ENCODE measurements around the gene MYO18A. TPM values are rescaled to one million over a fixed set of nuclear protein-coding genes. Genes with fewer than 3 reads are reported as not detected.

Gene MYO18A
- total RNA-seq, 1 donor from 2014 or later, result 59.5 TPM

GRCh38 chr17:29057361-29057760 lies 122.8 kb downstream of the MYO18A start:
- DNase-seq (no peak), ATAC-seq (no peak)
- Histone ChIP-seq H3K36me3 (no peaks in the 10 kb centered on the region), H3K9me3 (no peaks in the 10 kb centered on the region), H3K4me3 (no peak overlapping the region), H3K4me1 (no peaks in the 10 kb centered on the region), H3K27me3 (ENCODE audit: low read depth) (no peaks in the 10 kb centered on the region), H3K27ac (no peak overlapping the region)
- TF ChIP-seq CTCF (IDR thresholded peaks at IDR 0.05), result no peak
- intact Hi-C loops (cut with DNase I), result no loop called here

- DNase-seq (no peak), ATAC-seq (no peak)
- H3K4me1 ChIP-seq, result no peaks in the 10 kb centered on the region
- no peak overlapping the region for H3K27ac ChIP-seq
- no peaks in the 10 kb centered on the region for H3K36me3 ChIP-seq
- intact Hi-C loops (cut with DNase I), result no loop called here
- no peaks in the 10 kb centered on the region for H3K27me3 ChIP-seq (ENCODE audit: low read depth)
- no peak overlapping the region for H3K4me3 ChIP-seq
- H3K9me3 ChIP-seq, result no peaks in the 10 kb centered on the region
- no peak for TF ChIP-seq CTCF (IDR thresholded peaks at IDR 0.05)
Measured at GRCh38 chr17:29054835-29055234, 125.4 kb downstream of the MYO18A start.

DNA sequence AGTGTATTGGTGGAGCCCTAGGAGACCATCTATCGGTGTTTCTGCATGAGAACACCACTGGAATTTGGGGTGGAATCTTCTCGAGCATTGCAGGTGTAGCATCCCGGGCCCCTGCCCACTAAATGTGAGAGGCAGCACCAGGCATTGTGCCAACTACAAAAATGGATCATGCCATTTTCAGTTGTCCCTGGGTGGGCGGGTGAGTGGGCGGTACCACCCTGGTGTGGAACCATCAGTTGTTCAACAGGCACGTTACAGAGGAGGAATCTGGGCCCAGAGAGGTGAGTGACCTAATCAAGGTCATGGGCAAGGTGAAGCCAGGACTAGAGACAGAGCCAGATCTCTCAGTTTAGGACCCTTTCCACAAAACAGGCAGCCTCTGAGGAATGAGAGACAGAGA lies 128.5 kb downstream of the MYO18A start:
- ATAC-seq (no peak), DNase-seq (no peak)
- H3K4me3 ChIP-seq, result no peak overlapping the region
- no peaks in the 10 kb centered on the region for H3K27me3 ChIP-seq (ENCODE audit: low read depth)
- H3K27ac ChIP-seq, result no peak overlapping the region
- no peaks in the 10 kb centered on the region for H3K36me3 ChIP-seq
- H3K4me1 ChIP-seq, result no peaks in the 10 kb centered on the region
- no peaks in the 10 kb centered on the region for H3K9me3 ChIP-seq
- TF ChIP-seq CTCF (IDR thresholded peaks at IDR 0.05), result no peak
- intact Hi-C loops (cut with DNase I), result no loop called here

GRCh38 chr17:29051194-29051593 lies 129.0 kb downstream of the MYO18A start:
- H3K4me3 ChIP-seq, result no peak overlapping the region
- no peak overlapping the region for H3K27ac ChIP-seq
- no peak for ATAC-seq

GRCh38 chr17:29050176-29050575 lies 130.0 kb downstream of the MYO18A start:
- TF ChIP-seq CTCF (IDR thresholded peaks at IDR 0.05), result no peak
- intact Hi-C loops (cut with DNase I), result no loop called here
- no peak for DNase-seq
- no peak overlapping the region for H3K4me3 ChIP-seq
- H3K27ac ChIP-seq, result no peak overlapping the region
- H3K4me1 ChIP-seq, result peaks cover 6% of the 10 kb centered on the region
- no peak for ATAC-seq
- H3K36me3 ChIP-seq, result no peaks in the 10 kb centered on the region
- H3K9me3 ChIP-seq, result no peaks in the 10 kb centered on the region
- no peaks in the 10 kb centered on the region for H3K27me3 ChIP-seq (ENCODE audit: low read depth)

More at GRCh38 chr17:29051194-29051593, 129.0 kb downstream of the MYO18A start:
- TF ChIP-seq CTCF (IDR thresholded peaks at IDR 0.05), result no peak
- no peaks in the 10 kb centered on the region for H3K27me3 ChIP-seq (ENCODE audit: low read depth)
- no peaks in the 10 kb centered on the region for H3K9me3 ChIP-seq
- no peak for DNase-seq
- intact Hi-C loops (cut with DNase I), result no loop called here
- no peaks in the 10 kb centered on the region for H3K4me1 ChIP-seq
- H3K36me3 ChIP-seq, result no peaks in the 10 kb centered on the region
